ENCODE results near the gene CLEC1B.
"Not testable (repeated sequence)": the region's sequence is repeated elsewhere in the genome, so short reads cannot be mapped to it uniquely, and the experiment has no call there.

CLEC1B gene

GRCh38 chr12:9973949-9974348 lies 25.0 kb downstream of the CLEC1B start:
- no peak for DNase-seq

- DNase-seq: no peak
Observed at GRCh38 chr12:9971181-9971580, 27.7 kb downstream of the CLEC1B start, which contains the start of gene CLEC12A. Gene CLEC12A, plus strand, starts transcription at chr12:9971409. Its CDS starts 188 bp downstream, at chr12:9971597.

- no peak for DNase-seq
Observed at GRCh38 chr12:9969673-9970072, 29.2 kb downstream of the CLEC1B start.

- DNase-seq: no peak
Observed at GRCh38 chr12:9961901-9962300, 37.0 kb downstream of the CLEC1B start.

- DNase-seq: no peak
Observed at GRCh38 chr12:9961106-9961505, 37.8 kb downstream of the CLEC1B start.

GRCh38 chr12:9960590-9960989 lies 38.3 kb downstream of the CLEC1B start:
- no peak for DNase-seq

GRCh38 chr12:9957834-9958233 lies 41.1 kb downstream of the CLEC1B start:
- no peak for DNase-seq

GRCh38 chr12:9952954-9953729 lies 45.8 kb downstream of the CLEC1B start:
- DNase-seq: not testable (repeated sequence)

GRCh38 chr12:9951026-9951675 lies 47.8 kb downstream of the CLEC1B start:
- DNase-seq: no peak

GRCh38 chr12:9948606-9949296 lies 50.2 kb downstream of the CLEC1B start:
- DNase-seq: no peak

GRCh38 chr12:9947674-9948073 lies 51.2 kb downstream of the CLEC1B start:
- DNase-seq: no peak

GRCh38 chr12:9944391-9944790 lies 54.5 kb downstream of the CLEC1B start:
- no peak for DNase-seq

- no peak for DNase-seq
Observed at GRCh38 chr12:9943240-9943639, 55.7 kb downstream of the CLEC1B start.

All from GOT3 (cell line).